Measurements from ENCODE around the gene CHCHD6. TPM values are rescaled to one million over a fixed set of nuclear protein-coding genes. Genes with fewer than 3 reads are reported as not detected.

Gene CHCHD6
- total and polyA plus RNA-seq, 2 of the 4 experiments (the other 2 are of a cell fraction) = 18.8 to 28.9 TPM

GRCh38 chr3:126881861-126882260 is 177.8 kb downstream of the CHCHD6 start:
- H3K4me1 ChIP-seq (ENCODE audit: control insufficient read depth, insufficient read depth, low read length) = peaks cover 10% of the 10 kb centered on the region
- no peak overlapping the region for H2BK120ac ChIP-seq (ENCODE audit: low read depth, low read length)
- no peak for ATAC-seq (ENCODE audit: low read depth)
- no peak overlapping the region for H2BK15ac ChIP-seq (ENCODE audit: low read depth, low read length)
- no peak overlapping the region for H3K4me3 ChIP-seq (ENCODE audit: insufficient read depth, low read depth, low read length)
- H3K9me1 ChIP-seq (ENCODE audit: insufficient read depth, low read length) = no peaks in the 10 kb centered on the region; the same call in 1 of the 2 replicates
- H4K20me1 ChIP-seq (ENCODE audit: insufficient read depth, low read length) = no peaks in the 10 kb centered on the region; the same call in 1 of the 2 replicates
- H3K36me3 ChIP-seq (ENCODE audit: control insufficient read depth, insufficient read depth, low read length) = no peaks in the 10 kb centered on the region
- H3K9me3 ChIP-seq (ENCODE audit: control insufficient read depth, insufficient read depth, low read length) = no peaks in the 10 kb centered on the region
- WGBS, 2 experiments (ENCODE audit: extremely low coverage in 2 of 2, insufficient read length in 1 of 2) = no CpG with 5 or more reads among the region's 6 CpGs
- no peak overlapping the region for H2BK20ac ChIP-seq (ENCODE audit: low read depth, low read length)
- intact Hi-C loops (cut with micrococcal nuclease) = no loop called here
- no peak overlapping the region for H3K18ac ChIP-seq (ENCODE audit: low read depth, low read length)
- H4K5ac ChIP-seq (ENCODE audit: low read depth, low read length) = no peak overlapping the region
- no peak overlapping the region for H3K23ac ChIP-seq (ENCODE audit: low read depth, low read length)
- no peak overlapping the region for H2BK5ac ChIP-seq (ENCODE audit: low read depth, low read length, poor library complexity, severe bottlenecking)
- H3K9ac ChIP-seq (ENCODE audit: low read depth, low read length) = no peak overlapping the region
- no TSS peak for BruUV-seq (replicated peaks)
- no peak overlapping the region for H3K4me2 ChIP-seq (ENCODE audit: low read depth, low read length)
- no peaks in the 10 kb centered on the region for H3K27me3 ChIP-seq (ENCODE audit: control insufficient read depth, insufficient read depth, low read length)
- no peak overlapping the region for H3K4ac ChIP-seq (ENCODE audit: low read depth, low read length)
- ChIA-PET CTCF (no interaction called here), POLR2A (ENCODE audit: unreplicated experiment) (no interaction called here)
- no peaks in the 10 kb centered on the region for H3K79me1 ChIP-seq (ENCODE audit: low read depth in 1 of 2, low read length in 2 of 2)
- TF ChIP-seq MXI1 (IDR thresholded peaks at IDR 0.05; ENCODE audit: borderline replicate concordance, low read depth, low read length) (no peak), SMC3 (IDR thresholded peaks at IDR 0.05; ENCODE audit: low read depth, low read length) (no peak), CHD1 (IDR thresholded peaks at IDR 0.05; ENCODE audit: low read depth, low read length) (no peak), RAD21 (IDR thresholded peaks at IDR 0.05; ENCODE audit: low read length) (no peak), POLR2A (IDR thresholded peaks at IDR 0.05; ENCODE audit: low read depth, low read length) (no peak)
- H4K8ac ChIP-seq (ENCODE audit: low read depth in 2 of 2, low read length in 2 of 2) = no peak overlapping the region
- DNase-seq = no peak
- in situ Hi-C loops (cut with MboI; ENCODE audit: low sequenced_read_pairs) = no loop called here
- H3K14ac ChIP-seq (replicated peaks; ENCODE audit: low read depth, low read length) = no peak overlapping the region
- H4K91ac ChIP-seq (ENCODE audit: insufficient read depth, low read depth, low read length) = no peak overlapping the region
- H3K56ac ChIP-seq (ENCODE audit: extremely low read depth, insufficient read depth, low read length) = no peak overlapping the region
- H2AFZ ChIP-seq (replicated peaks; ENCODE audit: low read length, poor library complexity) = no peak overlapping the region
- H2AK5ac ChIP-seq (ENCODE audit: low read depth, low read length) = no peak overlapping the region
- H3K27ac ChIP-seq (ENCODE audit: insufficient read depth, low read length) = no peak overlapping the region
- no peak overlapping the region for H2AK9ac ChIP-seq (replicated peaks; ENCODE audit: low read depth, low read length, poor library complexity)
- dilution Hi-C loops (cut with HindIII; ENCODE audit: low sequenced_read_pairs, unreplicated experiment) = no loop called here

Data from IMR-90 (cell line).